ENCODE measurements around the gene KRTAP4-9.
"Not testable (repeated sequence)": the region's sequence is repeated elsewhere in the genome, so short reads cannot be mapped to it uniquely, and the experiment has no call there.

The KRTAP4-9 gene

GRCh38 chr17:41126412-41126811 lies 21.2 kb downstream of the KRTAP4-9 start:
- in situ Hi-C loops (cut with MboI; ENCODE audit: low sequenced_read_pairs): no loop called here

- in situ Hi-C loops (cut with MboI; ENCODE audit: low sequenced_read_pairs): no loop called here
These were observed 22.2 kb downstream of the KRTAP4-9 start for GRCh38 chr17:41127371-41127770.

GRCh38 chr17:41131979-41132378 lies 26.8 kb downstream of the KRTAP4-9 start:
- in situ Hi-C loops (cut with MboI; ENCODE audit: low sequenced_read_pairs): no loop called here

GRCh38 chr17:41133880-41134735 lies 28.9 kb downstream of the KRTAP4-9 start:
- in situ Hi-C loops (cut with MboI; ENCODE audit: low sequenced_read_pairs): no loop called here

GRCh38 chr17:41139865-41140264 lies 34.7 kb downstream of the KRTAP4-9 start:
- in situ Hi-C loops (cut with MboI; ENCODE audit: low sequenced_read_pairs): not testable (repeated sequence)

GRCh38 chr17:41140360-41141131 lies 35.4 kb downstream of the KRTAP4-9 start, which contains the start of gene KRTAP4-6:
Gene KRTAP4-6 (minus strand): TSS chr17:41140544. CDS start chr17:41140487, 57 bp downstream.
- in situ Hi-C loops (cut with MboI; ENCODE audit: low sequenced_read_pairs): no loop called here

- in situ Hi-C loops (cut with MboI; ENCODE audit: low sequenced_read_pairs): no loop called here
These were observed 36.2 kb downstream of the KRTAP4-9 start for GRCh38 chr17:41141361-41141760.

GRCh38 chr17:41144846-41145245 lies 39.7 kb downstream of the KRTAP4-9 start:
- in situ Hi-C loops (cut with MboI; ENCODE audit: low sequenced_read_pairs): no loop called here

GRCh38 chr17:41145261-41145660 lies 40.1 kb downstream of the KRTAP4-9 start:
- in situ Hi-C loops (cut with MboI; ENCODE audit: low sequenced_read_pairs): no loop called here

GRCh38 chr17:41147531-41148204 lies 42.5 kb downstream of the KRTAP4-9 start:
- in situ Hi-C loops (cut with MboI; ENCODE audit: low sequenced_read_pairs): no loop called here

GRCh38 chr17:41148971-41149651 lies 43.9 kb downstream of the KRTAP4-9 start:
- in situ Hi-C loops (cut with MboI; ENCODE audit: low sequenced_read_pairs): not testable (repeated sequence)

- in situ Hi-C loops (cut with MboI; ENCODE audit: low sequenced_read_pairs): no loop called here
These were observed 44.4 kb downstream of the KRTAP4-9 start, which contains the start of gene KRTAP4-5 for GRCh38 chr17:41149652-41149985. Gene KRTAP4-5 (minus strand): TSS chr17:41149825. CDS start chr17:41149767, 58 bp downstream.

- in situ Hi-C loops (cut with MboI; ENCODE audit: low sequenced_read_pairs): no loop called here
These were observed 44.8 kb downstream of the KRTAP4-9 start for GRCh38 chr17:41150026-41150425.

- in situ Hi-C loops (cut with MboI; ENCODE audit: low sequenced_read_pairs): no loop called here
These were observed 46.3 kb downstream of the KRTAP4-9 start for GRCh38 chr17:41151525-41151924.

GRCh38 chr17:41153856-41154255 lies 48.7 kb downstream of the KRTAP4-9 start:
- in situ Hi-C loops (cut with MboI; ENCODE audit: low sequenced_read_pairs): no loop called here
